Liver (tissue), 9 donors: Measurements from ENCODE around the gene NCBP1. TPM values are rescaled to one million over a fixed set of nuclear protein-coding genes. Genes with fewer than 3 reads are reported as not detected.
"Not testable (repeated sequence)": the region's sequence is repeated elsewhere in the genome, so short reads cannot be mapped to it uniquely, and the experiment has no call there.

Experiments
- DNase-seq: peaks from one replicate; pipeline ENCODE4 v3.0.0-alpha.2; 2017; ENCODE audit warnings: low spot score
- H3K27ac ChIP-seq, 2 donors: one replicate each; pipeline ENCODE4 v1.7.0; 2013; ENCODE audit warnings: inconsistent platforms in 2 of 2, low read length in 2 of 2, control low read depth in 1 of 2, low read depth in 1 of 2, mild to moderate bottlenecking in 1 of 2
- H3K27me3 ChIP-seq, 4 donors: one replicate each; pipeline versions ENCODE4 v1.6.1 to v1.7.0; 2013; ENCODE audit warnings: low read length in 3 of 4, inconsistent platforms in 1 of 4, mild to moderate bottlenecking in 1 of 4, moderate library complexity in 1 of 4; ENCODE audit not compliant: control insufficient read depth in 4 of 4, insufficient read depth in 4 of 4
- H3K36me3 ChIP-seq, 4 donors: one replicate each; pipeline versions ENCODE4 v1.6.1 to v1.7.0; 2013; ENCODE audit warnings: low read length in 3 of 4, mild to moderate bottlenecking in 3 of 4, low read depth in 1 of 4, moderate library complexity in 1 of 4; ENCODE audit not compliant: control insufficient read depth in 4 of 4, insufficient read depth in 3 of 4
- H3K4me1 ChIP-seq, 4 donors: one replicate each; pipeline versions ENCODE4 v1.6.1 to v1.7.0; 2013; ENCODE audit warnings: low read length in 3 of 4, mild to moderate bottlenecking in 3 of 4, moderate library complexity in 1 of 4; ENCODE audit not compliant: control insufficient read depth in 4 of 4, insufficient read depth in 4 of 4
- H3K4me3 ChIP-seq, 3 donors: one replicate each; pipeline versions ENCODE4 v1.6.1 to v1.7.0; 2013; ENCODE audit warnings: low read length in 3 of 3, control low read depth in 1 of 3, low read depth in 1 of 3, mild to moderate bottlenecking in 1 of 3
- H3K9ac ChIP-seq, 2 donors: one replicate each; pipeline ENCODE4 v1.7.0; 2013; ENCODE audit warnings: low read length in 2 of 2, mild to moderate bottlenecking in 2 of 2, moderate library complexity in 2 of 2, control low read depth in 1 of 2, low read depth in 1 of 2
- H3K9me3 ChIP-seq, 4 donors: one replicate each; pipeline versions ENCODE4 v1.6.1 to v1.7.0; 2013; ENCODE audit warnings: low read length in 3 of 4; ENCODE audit not compliant: control insufficient read depth in 4 of 4
- GABPA ChIP-seq, 2 donors: IDR thresholded peaks in 1 of 2; conservative IDR thresholded peaks in 1 of 2; 2 replicates each; pipeline ENCODE4 v1.6.1; 2016; ENCODE audit warnings: antibody characterized with exemption in 2 of 2, mild to moderate bottlenecking in 1 of 2, moderate library complexity in 1 of 2
- HNF4G ChIP-seq: IDR thresholded peaks from 2 replicates; pipeline ENCODE4 v1.6.1; 2016; ENCODE audit warnings: antibody characterized with exemption
- JUND ChIP-seq, 2 donors: IDR thresholded peaks; 2 replicates each; pipeline ENCODE4 v1.6.1; 2016; ENCODE audit warnings: antibody characterized with exemption in 2 of 2
- RAD21 ChIP-seq, 2 donors: IDR thresholded peaks; 2 replicates each; pipeline ENCODE4 v1.6.1; 2016; ENCODE audit warnings: antibody characterized with exemption in 2 of 2, mild to moderate bottlenecking in 2 of 2
- SP1 ChIP-seq: IDR thresholded peaks from 2 replicates; pipeline ENCODE4 v1.6.1; 2018; ENCODE audit warnings: antibody characterized with exemption, mild to moderate bottlenecking
- TAF1 ChIP-seq: conservative IDR thresholded peaks from 2 replicates; pipeline ENCODE4 v1.6.1; 2016; ENCODE audit warnings: antibody characterized with exemption, mild to moderate bottlenecking
- ZBTB33 ChIP-seq: IDR thresholded peaks from 2 replicates; pipeline ENCODE4 v1.6.1; 2016; ENCODE audit warnings: antibody characterized with exemption
- WGBS: extraction: QIAGEN DNeasy Blood & Tissue Kit; methylation state at CpG from one replicate; pipeline ENCODE4 v1.1.7; 2013; 5-methylcytosine and 5-hydroxymethylcytosine counted together
- polyA plus RNA-seq, 2 donors: library from polyadenylated mRNA; stranded (reverse) in 1 of 2; unstranded in 1 of 2; fragments of 200-250 nt in 1 of 2; fragments of >200 nt in 1 of 2; fragmentation: Nextera tagmentation in 1 of 2; extraction: Ambion mirVana in 1 of 2; gene quantifications; one replicate each; pipeline versions ENCODE4 v1.2.1 to v1.2.3, GENCODE V29; 2013 to 2015
- total RNA-seq, 2 donors: library from RNA; depleted of rRNA; stranded (reverse); fragments of >200 nt; gene quantifications; one replicate each; pipeline ENCODE4 v1.2.3, GENCODE V29; 2014
- TF ChIP-seq, protein P1 (sequence below): fragments of 150-350 bp; IDR thresholded peaks from 2 replicates; pipeline ENCODE4 v1.5.1; 2017; ENCODE audit warnings: improper control_type of control experiment, low read depth, low read length; ENCODE audit not compliant: missing input control
- donor health status: healthy.
- donor health status: healthy.
- donor health status: healthy.
- donor health status: healthy.
- donor health status: healthy.

NCBP1 gene
- total and polyA plus RNA-seq, 4 donors: 6.6 to 16.6 (median 12.5) TPM

- TF ChIP-seq, protein P1, sequence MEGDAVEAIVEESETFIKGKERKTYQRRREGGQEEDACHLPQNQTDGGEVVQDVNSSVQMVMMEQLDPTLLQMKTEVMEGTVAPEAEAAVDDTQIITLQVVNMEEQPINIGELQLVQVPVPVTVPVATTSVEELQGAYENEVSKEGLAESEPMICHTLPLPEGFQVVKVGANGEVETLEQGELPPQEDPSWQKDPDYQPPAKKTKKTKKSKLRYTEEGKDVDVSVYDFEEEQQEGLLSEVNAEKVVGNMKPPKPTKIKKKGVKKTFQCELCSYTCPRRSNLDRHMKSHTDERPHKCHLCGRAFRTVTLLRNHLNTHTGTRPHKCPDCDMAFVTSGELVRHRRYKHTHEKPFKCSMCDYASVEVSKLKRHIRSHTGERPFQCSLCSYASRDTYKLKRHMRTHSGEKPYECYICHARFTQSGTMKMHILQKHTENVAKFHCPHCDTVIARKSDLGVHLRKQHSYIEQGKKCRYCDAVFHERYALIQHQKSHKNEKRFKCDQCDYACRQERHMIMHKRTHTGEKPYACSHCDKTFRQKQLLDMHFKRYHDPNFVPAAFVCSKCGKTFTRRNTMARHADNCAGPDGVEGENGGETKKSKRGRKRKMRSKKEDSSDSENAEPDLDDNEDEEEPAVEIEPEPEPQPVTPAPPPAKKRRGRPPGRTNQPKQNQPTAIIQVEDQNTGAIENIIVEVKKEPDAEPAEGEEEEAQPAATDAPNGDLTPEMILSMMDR: no peak
- no peak for TF ChIP-seq JUND (IDR thresholded peaks at IDR 0.05)
- TF ChIP-seq ZBTB33: no peak
Observed at GRCh38 chr9:97697837-97698236, 64.2 kb downstream of the NCBP1 start (continued).

DNA sequence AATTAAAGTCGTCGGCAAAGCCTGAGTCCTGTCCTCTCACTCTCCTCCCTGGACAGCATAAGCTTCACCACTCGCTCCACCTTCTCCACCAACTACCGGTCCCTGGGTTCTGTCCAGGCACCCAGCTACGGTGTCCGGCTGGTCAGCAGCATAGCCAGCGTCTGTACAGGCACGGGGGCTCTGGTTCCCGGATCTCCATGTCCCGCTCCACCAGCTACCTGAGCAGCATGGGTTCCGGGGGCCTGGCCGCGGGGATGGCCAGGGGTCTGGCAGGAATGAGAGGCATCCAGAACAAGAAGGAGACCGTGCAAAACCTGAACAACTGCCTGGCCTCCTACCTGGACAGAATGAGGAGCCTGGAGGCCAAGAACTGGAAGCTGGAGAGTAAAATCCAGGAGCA, 65.2 kb downstream of the NCBP1 start:
- Histone ChIP-seq H3K9ac (no peak overlapping the region), H3K9me3 (no peaks in the 10 kb centered on the region), H3K27me3 (no peaks in the 10 kb centered on the region), H3K27ac (no peak overlapping the region), H3K36me3 (no peaks in the 10 kb centered on the region), H3K4me3 (no peak overlapping the region), H3K4me1 (peaks cover 5 to 33% (median 29%) of the 10 kb centered on the region in 4 donors)
- no peak for DNase-seq
- 95% methylated on average over 14 of the region's 14 CpGs for WGBS
- TF ChIP-seq SP1 (no peak), RAD21 (IDR thresholded peaks at IDR 0.05) (no peak), TAF1 (no peak), HNF4G (no peak), GABPA (IDR thresholded peaks at IDR 0.05 in 1 of 2, conservative IDR thresholded peaks at IDR 0.05 in 1 of 2) (no peak)

- H3K27ac ChIP-seq, H3K27me3 ChIP-seq, H3K9me3 ChIP-seq, DNase-seq, H3K9ac ChIP-seq, H3K4me3 ChIP-seq, H3K36me3 ChIP-seq: not testable (repeated sequence)
- 77% methylated on average over 13 of the region's 13 CpGs for WGBS
- H3K4me1 ChIP-seq: peaks cover 5 to 34% (median 28%) of the 10 kb centered on the region in 4 donors
Observed at GRCh38 chr9:97699281-97699680, 65.7 kb downstream of the NCBP1 start.

- peaks cover 5 to 28% (median 25%) of the 10 kb centered on the region in 4 donors for H3K4me1 ChIP-seq
- not testable (repeated sequence) for H3K27ac ChIP-seq, H3K4me3 ChIP-seq, DNase-seq, H3K9me3 ChIP-seq, H3K36me3 ChIP-seq, H3K27me3 ChIP-seq, H3K9ac ChIP-seq
- WGBS: 98% methylated on average over 3 of the region's 3 CpGs
Observed at GRCh38 chr9:97699824-97700223, 66.2 kb downstream of the NCBP1 start.
